Measurements from ENCODE around the gene FGF14. TPM values are rescaled to one million over a fixed set of nuclear protein-coding genes. Genes with fewer than 3 reads are reported as not detected.

FGF14 gene
- total RNA-seq, 4 donors from 2014 or later: 0.36 to 1.9 (median 0.45) TPM

DNA sequence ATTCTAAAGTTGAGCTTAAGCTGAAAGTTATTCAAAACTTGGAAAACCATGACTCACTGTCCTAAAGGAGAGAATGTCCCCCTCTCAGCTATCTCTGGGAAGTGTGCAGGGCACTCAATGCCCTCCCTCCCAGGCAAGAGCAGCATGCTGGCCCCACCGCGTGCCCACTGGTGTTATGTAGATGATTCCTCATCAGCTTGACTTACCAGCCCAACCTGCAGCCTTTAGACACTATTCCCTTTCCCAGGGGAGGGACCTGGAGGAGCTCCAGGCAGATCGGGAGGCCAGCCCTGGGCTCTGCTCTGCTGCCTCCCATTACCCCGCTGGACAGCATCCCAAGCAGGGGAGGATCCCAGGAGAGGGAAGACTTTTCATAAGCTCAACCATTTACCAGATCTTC, 124.6 kb downstream of the FGF14 start:
- no peak overlapping the region for H3K4me3 ChIP-seq (ENCODE audit: low read depth, poor library complexity, severe bottlenecking)
- intact Hi-C loops (cut with DNase I; ENCODE audit: low total_unique reads): no loop called here
- TF ChIP-seq POLR2A (IDR thresholded peaks at IDR 0.05) (no peak), CTCF (IDR thresholded peaks at IDR 0.05) (no peak)
- 56 to 61% methylated on average over 4 of the region's 4 CpGs for WGBS, 2 donors
- no peak for DNase-seq (ENCODE audit: low spot score in 2 of 2)

DNA sequence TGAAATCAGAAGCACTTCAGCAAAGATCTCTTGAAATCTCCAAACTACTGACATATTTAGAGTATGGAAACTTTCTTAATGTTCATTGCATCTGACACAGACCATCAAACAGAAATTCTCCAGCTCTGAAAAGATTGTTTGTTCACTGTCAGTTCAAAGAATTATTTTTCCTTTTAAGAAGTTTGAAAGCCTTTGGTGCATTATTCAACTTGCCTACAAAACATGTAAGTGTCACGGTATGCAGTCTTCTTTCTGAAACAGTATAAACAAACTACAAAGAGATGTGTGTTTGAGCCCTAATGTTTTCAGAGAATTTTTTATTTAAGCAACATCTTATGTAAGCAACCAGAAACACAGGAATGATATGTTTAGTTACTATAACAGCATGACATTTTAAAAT, 125.4 kb downstream of the FGF14 start:
- no peak for DNase-seq (ENCODE audit: low spot score in 2 of 2)
- WGBS, 2 donors: 43 to 52% methylated on average over 1 of the region's 1 CpG
- no peak for TF ChIP-seq CTCF (IDR thresholded peaks at IDR 0.05)
- no peak for TF ChIP-seq POLR2A (IDR thresholded peaks at IDR 0.05)
- H3K4me3 ChIP-seq (ENCODE audit: low read depth, poor library complexity, severe bottlenecking): no peak overlapping the region
- intact Hi-C loops (cut with DNase I; ENCODE audit: low total_unique reads): no loop called here

- no peak overlapping the region for H3K4me3 ChIP-seq (ENCODE audit: low read depth, poor library complexity, severe bottlenecking)
- DNase-seq (ENCODE audit: low spot score in 2 of 2): no peak
- TF ChIP-seq CTCF (IDR thresholded peaks at IDR 0.05): no peak
- no peak for TF ChIP-seq POLR2A (IDR thresholded peaks at IDR 0.05)
- 34 to 41% methylated on average over 3 of the region's 3 CpGs for whole genome bisulfite sequencing, 2 donors
- intact Hi-C loops (cut with DNase I; ENCODE audit: low total_unique reads): no loop called here
These were observed 125.9 kb downstream of the FGF14 start for GRCh38 chr13:102275969-102276368.

DNA sequence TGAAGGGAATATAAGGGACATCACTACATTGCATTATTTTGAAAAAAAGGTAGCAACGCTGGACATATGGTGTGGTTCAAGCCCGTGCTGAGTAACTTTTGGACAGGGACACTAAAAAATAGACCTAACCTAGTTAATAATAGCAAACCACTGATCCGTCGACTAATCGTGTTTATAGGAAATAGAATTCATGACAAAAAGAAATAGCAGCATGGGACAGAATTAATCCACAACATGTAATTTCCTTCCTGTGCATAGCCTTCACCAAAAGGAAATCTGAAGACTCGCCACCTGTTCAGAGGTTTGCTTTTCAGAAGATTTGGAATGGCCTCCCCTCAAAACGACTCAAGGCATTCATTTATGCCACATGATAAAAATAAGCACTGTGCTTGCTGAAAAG, 128.7 kb downstream of the FGF14 start:
- 82 to 83% methylated on average over 7 of the region's 7 CpGs for WGBS, 2 donors
- DNase-seq (ENCODE audit: low spot score in 2 of 2): no peak
- intact Hi-C loops (cut with DNase I; ENCODE audit: low total_unique reads): no loop called here
- H3K4me3 ChIP-seq (ENCODE audit: low read depth, poor library complexity, severe bottlenecking): no peak overlapping the region
- no peak for TF ChIP-seq POLR2A (IDR thresholded peaks at IDR 0.05)
- TF ChIP-seq CTCF (IDR thresholded peaks at IDR 0.05): no peak

DNA sequence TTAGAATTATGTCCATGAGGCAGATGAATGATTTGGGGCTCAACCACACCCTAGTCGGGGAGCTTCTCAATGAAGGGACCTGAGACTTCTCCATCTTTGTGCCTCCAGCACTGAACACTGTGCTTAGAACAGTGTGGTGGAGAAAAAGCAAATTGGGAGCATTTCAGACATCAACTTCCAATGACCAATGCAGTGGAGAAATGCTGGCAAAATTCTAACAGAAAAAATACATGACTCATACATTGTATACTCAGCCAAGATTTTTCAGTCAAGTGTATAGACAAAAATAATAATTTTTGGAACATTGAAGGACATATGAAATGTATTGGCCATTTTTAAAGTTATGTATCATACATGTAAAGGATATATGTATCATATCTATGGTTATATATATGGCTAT, 134.7 kb downstream of the FGF14 start:
- TF ChIP-seq CTCF (IDR thresholded peaks at IDR 0.05) (no peak), POLR2A (IDR thresholded peaks at IDR 0.05) (no peak)
- WGBS, 2 donors: 61 to 83% methylated on average over 1 of the region's 1 CpG
- no peak overlapping the region for H3K4me3 ChIP-seq (ENCODE audit: low read depth, poor library complexity, severe bottlenecking)
- DNase-seq (ENCODE audit: low spot score in 2 of 2): no peak
- intact Hi-C loops (cut with DNase I; ENCODE audit: low total_unique reads): no loop called here

GRCh38 chr13:102261809-102262208, 140.0 kb downstream of the FGF14 start:
- WGBS, 2 donors: 71% methylated on average over 1 of the region's 1 CpG
- no peak for TF ChIP-seq POLR2A (IDR thresholded peaks at IDR 0.05)
- no peak for TF ChIP-seq CTCF (IDR thresholded peaks at IDR 0.05)
- intact Hi-C loops (cut with DNase I; ENCODE audit: low total_unique reads): no loop called here

More at GRCh38 chr13:102261809-102262208, 140.0 kb downstream of the FGF14 start:
- H3K4me3 ChIP-seq (ENCODE audit: low read depth, poor library complexity, severe bottlenecking): no peak overlapping the region
- no peak for DNase-seq (ENCODE audit: low spot score in 2 of 2)

All from lower leg skin (tissue), 4 donors.